Pancreas (tissue), 10 donors: ENCODE measurements around the gene S100A8. TPM values are rescaled to one million over a fixed set of nuclear protein-coding genes. Genes with fewer than 3 reads are reported as not detected.

Source experiments
- ATAC-seq, 4 donors: fragments of 200-7000 bp; cut with Tn5 transposase; one replicate each; pipeline versions ENCODE4 v1.8.0 to v1.9.1; 2020; ENCODE audit warnings: mild to moderate bottlenecking in 4 of 4, moderate library complexity in 4 of 4
- DNase-seq, 6 donors: peaks; one replicate each; pipeline ENCODE4 v3.0.0-alpha.2; 2020
- FAIRE-seq: peaks from 2 replicates; lab custom pipeline; 2012; peaks lifted over from hg19 to GRCh38; lab: Jason Lieb, UNC
- H3K27ac ChIP-seq, 4 donors: fragments of 200-600 bp; sonication (generic); 1 replicate in 3 of 4; 2 replicates in 1 of 4; pipeline versions ENCODE4 v1.5.0 to v1.8.0; 2020
- H3K27me3 ChIP-seq, 4 donors: fragments of 200-600 bp; one replicate each; pipeline ENCODE4 v1.8.0; 2021
- H3K36me3 ChIP-seq, 3 donors: fragments of 200-600 bp; sonication (generic) in 1 of 3; one replicate each; pipeline versions ENCODE4 v1.5.0 to v1.8.0; 2020 to 2021
- H3K4me1 ChIP-seq, 3 donors: fragments of 200-600 bp; one replicate each; pipeline ENCODE4 v1.8.0; 2021
- H3K4me3 ChIP-seq, 4 donors: fragments of 200-600 bp; sonication (generic) in 2 of 4; one replicate each; pipeline versions ENCODE4 v1.5.0 to v1.8.0; 2020 to 2021
- H3K9me3 ChIP-seq, 4 donors: fragments of 200-600 bp; one replicate each; pipeline ENCODE4 v1.8.0; 2021
- WGBS, 2 donors: extraction: QIAGEN DNeasy Blood & Tissue Kit; methylation state at CpG; one replicate each; pipeline ENCODE4 v1.1.7; 2013; 5-methylcytosine and 5-hydroxymethylcytosine counted together
- intact Hi-C, 3 donors: fragments of 100-400 bp; cut with DNase I; formaldehyde crosslinking; loops; one replicate each; pipeline versions ENCODE4 v1.11.1 to v1.14.2; 2022
- polyA plus RNA-seq, 2 donors: library from polyadenylated mRNA; stranded (reverse); fragments of 200-250 nt; gene quantifications; one replicate each; pipeline ENCODE4 v1.2.3, GENCODE V29; 2013
- total RNA-seq, 6 donors: library from RNA; stranded (reverse); fragmentation: NEBNext Ultra II Directional in 4 of 6; extraction: Animal tissue kit (Norgen Biotek cat#: 25700) in 4 of 6; gene quantifications; one replicate each; pipeline versions ENCODE4 v1.2.1 to v1.2.4, GENCODE V29; 2021 to 2023
- TF ChIP-seq, protein P1 (sequence below), 4 donors: fragments of 200-600 bp; sonication (generic) in 3 of 4; IDR thresholded peaks; one replicate each; pipeline versions ENCODE4 v1.5.0 to v1.8.0; 2021; ENCODE audit warnings: antibody characterized with exemption in 4 of 4
- donor health status: healthy with polysubstance abuse.
- donor health status: DM: no; HTN: no; CAD: no; lungs with moderate emphysema.
- donor health status: DM: no; HTN: no; CAD: no.
- donor health status: control.
- donor health status: control.
- donor health status: Bipolar disorder and iron deficiency.
- donor health status: DM: yes; HTN: yes; CAD: no.
- donor health status: DM: no; HTN: no; CAD: no.
- donor health status: DM: no; HTN: no; CAD: no.
- donor health status: DM: yes; HTN: yes; CAD: no.

Gene S100A8
- total and polyA plus RNA-seq, 8 donors, result 2.0 to 41.9 (median 19.7) TPM

DNA sequence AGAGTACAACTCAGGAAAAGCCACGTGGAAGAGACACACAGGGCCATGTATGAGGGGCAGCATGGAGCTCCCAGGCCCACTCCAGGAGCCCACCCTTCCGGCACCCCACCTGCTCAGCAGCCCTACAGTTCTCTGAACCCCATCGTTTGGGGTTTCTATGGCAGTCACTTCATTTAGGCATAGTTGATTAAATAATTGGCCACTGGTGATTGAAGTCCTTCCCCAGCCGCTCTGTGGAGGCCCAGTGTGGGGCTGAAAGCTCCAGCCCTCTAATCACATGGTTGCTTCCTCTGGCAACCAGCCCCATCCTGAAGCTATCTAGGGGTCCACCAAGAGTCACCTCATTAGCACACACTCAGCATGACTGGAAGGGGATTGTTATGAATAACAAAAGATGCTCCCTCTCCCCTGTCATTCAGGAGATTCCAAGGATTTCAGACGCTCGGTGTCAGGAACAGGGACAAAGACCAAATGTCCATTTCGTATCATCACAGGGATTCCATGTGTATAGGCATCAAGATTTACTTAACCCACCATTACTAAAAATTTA lies 13.3 kb upstream of the S100A8 start:
- FAIRE-seq (no peak), ATAC-seq (no peak)
- WGBS, 2 donors, result 64 to 76% methylated on average over 7 of the region's 7 CpGs

GRCh38 chr1:153403421-153404085 lies 12.7 kb upstream of the S100A8 start:
- DNase-seq, result no peak
- TF ChIP-seq, protein P1, sequence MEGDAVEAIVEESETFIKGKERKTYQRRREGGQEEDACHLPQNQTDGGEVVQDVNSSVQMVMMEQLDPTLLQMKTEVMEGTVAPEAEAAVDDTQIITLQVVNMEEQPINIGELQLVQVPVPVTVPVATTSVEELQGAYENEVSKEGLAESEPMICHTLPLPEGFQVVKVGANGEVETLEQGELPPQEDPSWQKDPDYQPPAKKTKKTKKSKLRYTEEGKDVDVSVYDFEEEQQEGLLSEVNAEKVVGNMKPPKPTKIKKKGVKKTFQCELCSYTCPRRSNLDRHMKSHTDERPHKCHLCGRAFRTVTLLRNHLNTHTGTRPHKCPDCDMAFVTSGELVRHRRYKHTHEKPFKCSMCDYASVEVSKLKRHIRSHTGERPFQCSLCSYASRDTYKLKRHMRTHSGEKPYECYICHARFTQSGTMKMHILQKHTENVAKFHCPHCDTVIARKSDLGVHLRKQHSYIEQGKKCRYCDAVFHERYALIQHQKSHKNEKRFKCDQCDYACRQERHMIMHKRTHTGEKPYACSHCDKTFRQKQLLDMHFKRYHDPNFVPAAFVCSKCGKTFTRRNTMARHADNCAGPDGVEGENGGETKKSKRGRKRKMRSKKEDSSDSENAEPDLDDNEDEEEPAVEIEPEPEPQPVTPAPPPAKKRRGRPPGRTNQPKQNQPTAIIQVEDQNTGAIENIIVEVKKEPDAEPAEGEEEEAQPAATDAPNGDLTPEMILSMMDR (IDR thresholded peaks at IDR 0.05), result no peak
- ATAC-seq, result no peak
- H3K4me1 ChIP-seq, result no peaks in the 10 kb centered on the region
- no peaks in the 10 kb centered on the region for H3K36me3 ChIP-seq
- FAIRE-seq, result no peak
- 59 to 63% methylated on average over 11 of the region's 11 CpGs for WGBS, 2 donors
- H3K4me3 ChIP-seq, result no peak overlapping the region
- no peaks in the 10 kb centered on the region for H3K27me3 ChIP-seq
- H3K9me3 ChIP-seq, result no peaks in the 10 kb centered on the region
- H3K27ac ChIP-seq, result no peak overlapping the region
- intact Hi-C loops, result no loop called here

More for the DNA sequence above, 13.3 kb upstream of the S100A8 start:
- Histone ChIP-seq H3K4me3 (no peak overlapping the region), H3K27ac (no peak overlapping the region), H3K4me1 (no peaks in the 10 kb centered on the region), H3K9me3 (no peaks in the 10 kb centered on the region), H3K36me3 (no peaks in the 10 kb centered on the region), H3K27me3 (no peaks in the 10 kb centered on the region)
- no peak for DNase-seq
- intact Hi-C loops, result no loop called here
- TF ChIP-seq, protein P1 (IDR thresholded peaks at IDR 0.05), result no peak

- TF ChIP-seq, protein P1 (IDR thresholded peaks at IDR 0.05), result no peak
Measured at GRCh38 chr1:153402226-153402625, 11.4 kb upstream of the S100A8 start.

GRCh38 chr1:153401461-153401860 lies 10.6 kb upstream of the S100A8 start:
- no peaks in the 10 kb centered on the region for H3K9me3 ChIP-seq
- H3K27me3 ChIP-seq, result no peaks in the 10 kb centered on the region
- no peaks in the 10 kb centered on the region for H3K4me1 ChIP-seq
- intact Hi-C loops, result no loop called here
- H3K36me3 ChIP-seq, result no peaks in the 10 kb centered on the region
- no peak for DNase-seq
- H3K4me3 ChIP-seq, result no peak overlapping the region
- no peak for ATAC-seq
- no peak for FAIRE-seq
- TF ChIP-seq, protein P1 (IDR thresholded peaks at IDR 0.05), result no peak
- 67 to 77% methylated on average over 9 of the region's 9 CpGs for WGBS, 2 donors
- no peak overlapping the region for H3K27ac ChIP-seq

More at GRCh38 chr1:153402226-153402625, 11.4 kb upstream of the S100A8 start:
- Histone ChIP-seq H3K27me3 (no peaks in the 10 kb centered on the region), H3K9me3 (no peaks in the 10 kb centered on the region), H3K27ac (no peak overlapping the region), H3K36me3 (no peaks in the 10 kb centered on the region), H3K4me1 (no peaks in the 10 kb centered on the region), H3K4me3 (no peak overlapping the region)
- WGBS, 2 donors, result 36 to 48% methylated on average over 2 of the region's 2 CpGs
- ATAC-seq (no peak), FAIRE-seq (no peak), DNase-seq (no peak)
- intact Hi-C loops, result no loop called here

DNA sequence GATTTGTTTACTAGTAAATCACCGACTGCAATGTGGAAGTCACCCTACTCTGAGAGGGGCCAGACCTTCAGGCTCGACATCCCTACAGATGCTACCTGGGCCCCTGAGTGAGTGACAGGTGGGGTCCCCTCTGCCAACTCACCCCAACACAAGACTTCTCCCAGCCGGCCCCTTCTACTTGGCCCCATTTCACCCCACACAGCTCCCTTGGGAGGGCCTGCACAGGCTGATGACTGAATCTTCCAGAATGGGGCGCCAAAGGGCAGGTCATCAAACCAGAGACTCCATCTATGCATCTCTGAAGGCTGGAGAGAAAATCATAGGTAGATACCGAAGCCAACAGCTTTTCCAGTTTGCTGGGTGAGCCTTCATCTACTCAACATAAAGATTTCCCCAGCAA lies 9.4 kb upstream of the S100A8 start:
- intact Hi-C loops, result no loop called here
- FAIRE-seq, result no peak
- TF ChIP-seq, protein P1 (IDR thresholded peaks at IDR 0.05), result no peak

More for the DNA sequence above, 9.4 kb upstream of the S100A8 start:
- Histone ChIP-seq H3K9me3 (no peaks in the 10 kb centered on the region), H3K27me3 (no peaks in the 10 kb centered on the region), H3K36me3 (no peaks in the 10 kb centered on the region), H3K4me3 (no peak overlapping the region), H3K27ac (no peak overlapping the region), H3K4me1 (no peaks in the 10 kb centered on the region)
- DNase-seq (no peak), ATAC-seq (no peak)
- WGBS, 2 donors, result 45 to 55% methylated on average over 5 of the region's 5 CpGs
